H9 (cell line): ENCODE measurements around the gene HMX1. TPM values are rescaled to one million over a fixed set of nuclear protein-coding genes. Genes with fewer than 3 reads are reported as not detected.

Experiments used
- DNase-seq: peaks from one replicate; pipeline ENCODE4 v3.0.0-alpha.2; 2017
- H2AFZ ChIP-seq: one replicate; pipeline ENCODE4 v1.6.1; 2013; ENCODE audit warnings: mild to moderate bottlenecking, low read length, control low read depth, moderate library complexity
- H2AK5ac ChIP-seq: 2 replicates; pipeline ENCODE4 v1.6.1; 2013; ENCODE audit warnings: low read length, control low read depth, mixed read lengths; ENCODE audit not compliant: insufficient read length
- H2BK120ac ChIP-seq: one replicate; pipeline ENCODE4 v1.6.1; 2013; ENCODE audit warnings: low read depth, mild to moderate bottlenecking, low read length, control low read depth, inconsistent platforms; ENCODE audit not compliant: poor library complexity, severe bottlenecking
- H2BK12ac ChIP-seq: 2 replicates; pipeline ENCODE4 v1.6.1; 2013; ENCODE audit warnings: low read length, control low read depth, mixed read lengths, low read depth; ENCODE audit not compliant: insufficient read length
- H2BK15ac ChIP-seq: 2 replicates; pipeline ENCODE4 v1.6.1; 2013; ENCODE audit warnings: low read depth, low read length, control low read depth
- H2BK20ac ChIP-seq: one replicate; pipeline ENCODE4 v1.6.1; 2013; ENCODE audit warnings: low read depth, mild to moderate bottlenecking, low read length, control low read depth, inconsistent platforms; ENCODE audit not compliant: poor library complexity, severe bottlenecking
- H2BK5ac ChIP-seq: 2 replicates; pipeline ENCODE4 v1.6.1; 2013; ENCODE audit warnings: low read length, control low read depth, mixed read lengths; ENCODE audit not compliant: insufficient read length
- H3K14ac ChIP-seq: 2 replicates; pipeline ENCODE4 v1.6.1; 2013; ENCODE audit warnings: low read length, control low read depth; ENCODE audit not compliant: insufficient read depth
- H3K18ac ChIP-seq: 2 replicates; pipeline ENCODE4 v1.6.1; 2013; ENCODE audit warnings: low read depth, mild to moderate bottlenecking, mixed read lengths, low read length, control low read depth; ENCODE audit not compliant: insufficient read length
- H3K23ac ChIP-seq: 2 replicates; pipeline ENCODE4 v1.6.1; 2013; ENCODE audit warnings: low read length, control low read depth, mixed read lengths, low read depth; ENCODE audit not compliant: insufficient read length
- H3K23me2 ChIP-seq: 2 replicates; pipeline ENCODE4 v1.6.1; 2013; ENCODE audit warnings: low read depth, mild to moderate bottlenecking, mixed read lengths, low read length, control low read depth; ENCODE audit not compliant: insufficient read length, poor library complexity, severe bottlenecking
- H3K27ac ChIP-seq: 2 replicates; pipeline ENCODE4 v1.5.1; 2013; ENCODE audit warnings: low read length, control low read depth, mixed read lengths, low read depth; ENCODE audit not compliant: insufficient read length
- H3K27me3 ChIP-seq: 2 replicates; pipeline ENCODE4 v1.6.1; 2013; ENCODE audit warnings: low read length, control low read depth, inconsistent platforms; ENCODE audit not compliant: insufficient read depth
- H3K4ac ChIP-seq: 2 replicates; pipeline ENCODE4 v1.6.1; 2013; ENCODE audit warnings: low read depth, mild to moderate bottlenecking, control low read depth, inconsistent platforms, low read length, moderate library complexity
- H3K4me1 ChIP-seq: 2 replicates; pipeline ENCODE4 v1.6.1; 2013; ENCODE audit warnings: low read length, control low read depth, inconsistent platforms; ENCODE audit not compliant: insufficient read depth
- H3K4me2 ChIP-seq: 2 replicates; pipeline ENCODE4 v1.6.1; 2013; ENCODE audit warnings: low read length, control low read depth, mixed read lengths; ENCODE audit not compliant: insufficient read length, insufficient read depth
- H3K56ac ChIP-seq: 2 replicates; pipeline ENCODE4 v1.6.1; 2013; ENCODE audit warnings: low read depth, mild to moderate bottlenecking, mixed read lengths, low read length, control low read depth; ENCODE audit not compliant: insufficient read length
- H3K79me1 ChIP-seq: 2 replicates; pipeline ENCODE4 v1.6.1; 2013; ENCODE audit warnings: low read depth, mild to moderate bottlenecking, moderate library complexity, low read length, control low read depth, inconsistent platforms; ENCODE audit not compliant: insufficient read depth, poor library complexity, severe bottlenecking
- H3K79me2 ChIP-seq: 2 replicates; pipeline ENCODE4 v1.6.1; 2013; ENCODE audit warnings: low read length, control low read depth, inconsistent platforms; ENCODE audit not compliant: insufficient read depth
- H3K9ac ChIP-seq: 2 replicates; pipeline ENCODE4 v1.6.1; 2013; ENCODE audit warnings: low read length, control low read depth, mixed read lengths; ENCODE audit not compliant: insufficient read length; ENCODE audit errors: extremely low read depth
- H3K9me3 ChIP-seq: one replicate; pipeline ENCODE4 v1.6.1; 2013; ENCODE audit warnings: low read depth, low read length, inconsistent platforms; ENCODE audit not compliant: control insufficient read depth
- H3T11ph ChIP-seq: one replicate; pipeline ENCODE4 v1.6.1; 2013; ENCODE audit warnings: mild to moderate bottlenecking, low read length, control low read depth, inconsistent platforms
- H4K20me1 ChIP-seq: one replicate; pipeline ENCODE4 v1.6.1; 2013; ENCODE audit not compliant: control insufficient read depth, insufficient read length, insufficient read depth
- H4K5ac ChIP-seq: 2 replicates; pipeline ENCODE4 v1.6.1; 2013; ENCODE audit warnings: low read depth, mild to moderate bottlenecking, mixed read lengths, low read length, control low read depth; ENCODE audit not compliant: insufficient read length
- H4K8ac ChIP-seq: replicated peaks from 2 replicates; pipeline ENCODE4 v1.6.1; 2013; ENCODE audit warnings: low read length, control low read depth, mixed read lengths, low read depth; ENCODE audit not compliant: insufficient read length
- H4K91ac ChIP-seq: 2 replicates; pipeline ENCODE4 v1.6.1; 2013; ENCODE audit warnings: low read depth, mild to moderate bottlenecking, moderate library complexity, mixed read lengths, low read length, control low read depth; ENCODE audit not compliant: insufficient read length
- H3K27ac Mint-ChIP-seq, 3 experiments: 2 replicates in 2 of 3; 3 replicates in 1 of 3; pipeline ENCODE4 v1.8.0; 2020 to 2021; ENCODE audit warnings: mixed read lengths in 3 of 3, mild to moderate bottlenecking in 1 of 3, moderate library complexity in 1 of 3
- H3K27me3 Mint-ChIP-seq: 2 replicates; pipeline ENCODE4 v1.8.0; 2021; ENCODE audit warnings: low read depth, mild to moderate bottlenecking, moderate library complexity, mixed read lengths
- H3K36me3 Mint-ChIP-seq, 3 experiments: 2 replicates in 2 of 3; 3 replicates in 1 of 3; pipeline ENCODE4 v1.8.0; 2020 to 2021; ENCODE audit warnings: low read depth in 3 of 3, mixed read lengths in 3 of 3; ENCODE audit not compliant: insufficient read depth in 1 of 3
- H3K4me1 Mint-ChIP-seq, 2 experiments: 2 replicates each; pipeline ENCODE4 v1.8.0; 2020; ENCODE audit warnings: mixed read lengths in 2 of 2
- H3K4me3 Mint-ChIP-seq, 2 experiments: 2 replicates in 1 of 2; 3 replicates in 1 of 2; pipeline ENCODE4 v1.8.0; 2020 to 2021; ENCODE audit warnings: mild to moderate bottlenecking in 2 of 2, mixed read lengths in 2 of 2, moderate library complexity in 1 of 2
- H3K9me3 Mint-ChIP-seq, 2 experiments: 2 replicates in 1 of 2; 3 replicates in 1 of 2; pipeline ENCODE4 v1.8.0; 2020; ENCODE audit warnings: mild to moderate bottlenecking in 2 of 2, mixed read lengths in 2 of 2, moderate library complexity in 1 of 2
- CTCF ChIP-seq: fragments of 200-600 bp; sonication (generic); conservative IDR thresholded peaks from 3 replicates; pipeline ENCODE4 v1.8.0; 2021; ENCODE audit warnings: antibody characterized with exemption, mild to moderate bottlenecking
- WGBS: extraction: QIAGEN DNeasy Blood & Tissue Kit; methylation state at CpG from one replicate; pipeline ENCODE4 v1.1.7; 2013; ENCODE audit warnings: missing lambda C conversion rate, low lambda C conversion rate, mixed read lengths; ENCODE audit not compliant: insufficient read length; ENCODE audit errors: extremely low coverage; 5-methylcytosine and 5-hydroxymethylcytosine counted together
- total RNA-seq: library from RNA; stranded (reverse); gene quantifications from 2 replicates; pipeline ENCODE4 v1.2.1, GENCODE V29; 2021

The HMX1 gene
- total RNA-seq, 1 experiment from 2014 or later, result 0.26 TPM

- H3K9me3 Mint-ChIP-seq, result no peaks in the 10 kb centered on the region; a peak in 1 of 5 replicates
- Histone ChIP-seq H4K8ac (no peak overlapping the region), H3K23ac (no peak overlapping the region), H2AK5ac (no peak overlapping the region), H3T11ph (no peak overlapping the region), H3K27ac (no peak overlapping the region), H3K27me3 (peaks cover 64% of the 10 kb centered on the region), H2BK12ac (no peak overlapping the region), H2BK5ac (no peak overlapping the region), H4K5ac (no peak overlapping the region), H3K4ac (no peak overlapping the region), H3K79me2 (no peaks in the 10 kb centered on the region), H2BK20ac (no peak overlapping the region), H3K4me2 (peak overlapping the region; percentile 64), H2BK15ac (no peak overlapping the region), H4K20me1 (no peaks in the 10 kb centered on the region), H3K9ac (no peak overlapping the region), H4K91ac (no peak overlapping the region), H3K9me3 (no peaks in the 10 kb centered on the region), H3K56ac (no peak overlapping the region), H3K18ac (peak overlapping the region; percentile 15), H3K23me2 (peaks cover 6% of the 10 kb centered on the region), H3K79me1 (no peaks in the 10 kb centered on the region), H2BK120ac (no peak overlapping the region), H2AFZ (no peak overlapping the region), H3K14ac (peak overlapping the region; percentile 14; the same call in 1 of the 2 replicates), H3K4me1 (peaks cover 5% of the 10 kb centered on the region; the same call in 1 of the 2 replicates)
- WGBS, result no CpG with 5 or more reads among the region's 68 CpGs
- H3K27me3 Mint-ChIP-seq, result peaks cover 99% of the 10 kb centered on the region
- H3K36me3 Mint-ChIP-seq, result peaks cover 0 to 3% (median 0%) of the 10 kb centered on the region in 3 experiments; a peak in 1 of 7 replicates
- peaks cover 20 to 47% of the 10 kb centered on the region in 2 experiments for H3K4me1 Mint-ChIP-seq
- peak overlapping the region; percentile 42 to 76 for H3K4me3 Mint-ChIP-seq
- no peak overlapping the region for H3K27ac Mint-ChIP-seq
- peak; percentile 62 for DNase-seq
- TF ChIP-seq CTCF, result no peak
These were observed 22.2 kb upstream of the HMX1 start for GRCh38 chr4:8893624-8894423.
